ENCODE results near the gene POLR3B.

- TF ChIP-seq POLR2A (IDR thresholded peaks at IDR 0.05) = no peak
- TF ChIP-seq CTCF (IDR thresholded peaks at IDR 0.05) = no peak
Measured at GRCh38 chr12:106455111-106455510, 97.6 kb downstream of the POLR3B start.
